GM18909 (cell line): ENCODE results near the gene ARRDC4.

ENCODE experiments used
- ATAC-seq: cut with Tn5 transposase; IDR thresholded peaks from one replicate; pipeline ENCODE4 v1.9.1; 2021; ENCODE audit warnings: mild to moderate bottlenecking; ENCODE audit not compliant: unreplicated experiment, poor library complexity

The ARRDC4 gene, protein sequence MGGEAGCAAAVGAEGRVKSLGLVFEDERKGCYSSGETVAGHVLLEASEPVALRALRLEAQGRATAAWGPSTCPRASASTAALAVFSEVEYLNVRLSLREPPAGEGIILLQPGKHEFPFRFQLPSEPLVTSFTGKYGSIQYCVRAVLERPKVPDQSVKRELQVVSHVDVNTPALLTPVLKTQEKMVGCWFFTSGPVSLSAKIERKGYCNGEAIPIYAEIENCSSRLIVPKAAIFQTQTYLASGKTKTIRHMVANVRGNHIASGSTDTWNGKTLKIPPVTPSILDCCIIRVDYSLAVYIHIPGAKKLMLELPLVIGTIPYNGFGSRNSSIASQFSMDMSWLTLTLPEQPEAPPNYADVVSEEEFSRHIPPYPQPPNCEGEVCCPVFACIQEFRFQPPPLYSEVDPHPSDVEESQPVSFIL

DNA sequence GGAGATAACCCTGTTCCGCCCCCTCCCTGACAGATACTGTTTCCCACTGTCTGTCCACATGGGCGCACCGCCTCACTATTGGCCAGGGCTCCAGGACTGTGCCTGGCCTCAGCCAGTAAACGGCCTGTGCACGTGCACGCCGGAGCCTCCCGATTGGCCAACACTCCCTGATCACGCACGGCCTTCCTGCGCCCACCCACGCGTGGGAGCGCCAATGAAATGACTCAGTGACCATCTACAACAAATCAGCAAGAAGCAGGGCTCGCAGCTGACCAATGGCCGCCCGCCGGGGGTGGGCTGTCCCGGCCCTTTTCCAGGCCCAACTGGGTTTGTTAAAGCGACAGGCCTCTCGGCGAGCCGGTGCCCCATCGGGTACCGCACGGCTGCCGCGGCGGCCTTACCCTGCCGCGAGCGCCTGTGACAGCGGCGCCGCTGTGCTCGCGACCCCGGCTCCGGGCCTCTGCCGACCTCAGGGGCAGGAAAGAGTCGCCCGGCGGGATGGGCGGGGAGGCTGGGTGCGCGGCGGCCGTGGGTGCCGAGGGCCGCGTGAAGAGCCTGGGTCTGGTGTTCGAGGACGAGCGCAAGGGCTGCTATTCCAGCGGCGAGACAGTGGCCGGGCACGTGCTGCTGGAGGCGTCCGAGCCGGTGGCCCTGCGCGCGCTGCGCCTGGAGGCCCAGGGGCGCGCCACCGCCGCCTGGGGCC lies at the start of gene ARRDC4:
TSS of gene ARRDC4 (plus strand) at position 340 of the 703 bp plus-strand sequence. CDS start at position 499, 159 bp downstream.
- ATAC-seq, result peak; percentile 87

DNA sequence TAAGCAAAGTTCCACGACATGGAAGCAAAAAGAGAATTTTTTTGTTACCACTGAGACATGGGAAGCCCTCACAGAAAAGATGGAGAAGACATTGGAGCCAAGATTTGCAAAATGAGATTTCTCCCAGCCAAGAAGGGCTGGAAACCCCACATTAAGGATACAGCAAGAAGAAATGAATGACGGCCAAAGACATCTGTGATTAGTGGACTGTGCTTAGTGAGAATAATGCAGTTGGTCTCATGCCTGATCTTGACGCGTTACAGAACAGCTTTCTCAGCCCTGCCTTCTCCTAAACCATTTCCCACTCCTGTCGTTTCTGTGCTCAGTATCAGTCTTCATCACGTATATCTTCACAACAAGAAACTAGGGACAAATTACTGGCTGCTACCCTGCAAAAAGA lies 45.8 kb upstream of the ARRDC4 start:
- no peak for ATAC-seq

GRCh38 chr15:97915261-97915660 lies 45.2 kb upstream of the ARRDC4 start:
- ATAC-seq, result no peak

- no peak for ATAC-seq
Measured at GRCh38 chr15:97921296-97921865, 39.1 kb upstream of the ARRDC4 start.

- no peak for ATAC-seq
Measured at GRCh38 chr15:97929456-97930229, 30.9 kb upstream of the ARRDC4 start.

DNA sequence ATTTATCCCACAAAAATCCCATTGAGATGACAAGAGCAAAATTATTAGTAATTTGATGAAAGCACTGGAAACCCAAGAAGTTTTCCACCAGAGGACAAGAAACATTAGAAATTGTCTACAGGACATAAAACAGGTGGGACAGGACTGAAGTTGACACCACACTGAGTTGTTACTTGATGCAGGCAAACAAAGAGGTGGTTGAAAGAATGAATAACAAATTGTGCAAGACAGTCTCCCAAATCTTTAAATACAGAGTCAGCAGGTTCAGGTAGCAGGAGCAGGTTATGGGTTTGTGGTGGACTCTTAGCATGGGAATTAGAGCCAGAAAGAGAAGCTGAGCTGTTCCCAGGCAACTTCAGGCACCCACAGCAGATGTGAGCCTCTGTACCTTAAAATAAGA lies 30.3 kb upstream of the ARRDC4 start:
- no peak for ATAC-seq

- ATAC-seq, result no peak
Measured at GRCh38 chr15:97931314-97931713, 29.2 kb upstream of the ARRDC4 start.

GRCh38 chr15:97933589-97933988 lies 26.9 kb upstream of the ARRDC4 start:
- no peak for ATAC-seq

- ATAC-seq, result no peak
Measured at GRCh38 chr15:97940993-97941392, 19.5 kb upstream of the ARRDC4 start.

GRCh38 chr15:97941572-97941971 lies 18.9 kb upstream of the ARRDC4 start:
- ATAC-seq, result no peak

DNA sequence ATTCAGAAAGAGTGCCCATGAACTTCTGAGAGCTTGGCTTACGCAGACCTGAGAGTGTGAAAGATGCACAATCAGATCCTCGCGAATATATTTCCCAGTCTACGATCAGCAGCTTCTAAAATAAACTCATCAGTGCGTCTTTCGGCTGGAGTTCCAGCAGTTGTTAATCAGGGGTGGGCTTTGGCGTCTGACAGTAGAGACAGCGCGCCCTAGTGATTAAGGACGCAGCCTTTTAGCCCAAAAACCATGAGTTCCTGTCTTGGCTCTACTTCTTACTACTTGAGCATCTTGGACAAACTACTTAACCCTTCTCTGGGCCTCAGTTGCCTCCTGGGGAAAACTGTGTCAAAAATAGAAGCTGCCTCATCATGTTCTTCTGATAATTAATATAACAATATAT lies 15.8 kb upstream of the ARRDC4 start:
- no peak for ATAC-seq

GRCh38 chr15:97947465-97948260 lies 12.8 kb upstream of the ARRDC4 start:
- ATAC-seq, result no peak

DNA sequence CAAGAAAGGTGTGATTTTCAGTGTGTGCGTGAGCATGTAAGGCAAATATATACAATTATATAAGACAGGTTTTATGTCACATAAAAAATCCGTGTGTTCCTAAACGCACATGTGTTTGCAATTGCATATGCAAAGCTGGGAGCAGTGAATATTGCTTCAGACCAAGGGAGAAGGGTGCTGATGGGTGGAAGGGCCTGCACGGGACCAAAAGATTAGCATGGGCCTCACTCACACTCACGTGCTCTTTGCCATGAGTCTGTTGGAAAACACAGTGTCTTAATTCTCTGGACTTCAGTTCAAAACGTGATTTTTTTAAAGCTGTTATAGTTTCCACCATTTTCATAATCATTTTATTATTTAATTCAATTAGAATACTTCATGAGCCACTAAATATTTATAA lies 7.2 kb upstream of the ARRDC4 start:
- ATAC-seq, result no peak

- no peak for ATAC-seq
Measured at GRCh38 chr15:97953748-97954147, 6.8 kb upstream of the ARRDC4 start.

DNA sequence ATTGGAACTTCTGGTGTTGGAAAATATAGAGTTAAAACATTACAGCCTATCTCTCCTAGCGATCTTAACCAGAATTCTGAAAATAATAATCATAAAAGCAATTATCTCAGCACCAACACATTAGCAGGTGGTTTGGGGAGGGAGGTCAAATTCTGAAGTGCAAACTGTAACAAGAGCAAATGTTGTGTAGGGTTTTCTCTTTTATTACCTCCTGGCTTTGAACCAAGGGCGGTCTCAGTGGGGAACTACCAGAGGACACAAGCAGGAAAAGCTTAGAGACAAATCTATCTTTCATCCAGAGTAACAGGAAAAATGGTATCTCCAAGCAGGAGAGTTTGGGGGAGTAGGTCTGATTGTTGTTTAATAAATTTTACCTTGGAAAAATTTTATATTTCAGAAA lies 5.5 kb upstream of the ARRDC4 start:
- ATAC-seq, result no peak

DNA sequence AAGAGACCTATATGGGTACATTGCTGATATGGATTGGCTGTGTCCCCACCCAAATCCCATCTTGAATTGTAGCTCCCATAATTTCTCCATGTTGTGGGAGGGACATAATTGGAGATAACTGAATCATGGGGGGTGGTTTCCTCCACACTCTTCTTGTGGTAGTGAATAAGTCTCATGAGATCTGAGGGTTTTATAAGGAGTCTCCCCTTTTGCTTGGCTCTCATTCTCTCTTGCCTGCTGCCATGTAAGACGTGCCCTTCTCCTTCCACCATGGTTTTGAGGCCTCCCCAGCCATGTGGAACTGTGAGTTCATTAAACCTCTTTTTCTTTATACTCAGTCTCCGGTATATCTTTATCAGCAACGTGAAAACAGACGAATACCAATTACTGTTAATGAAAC lies 5.0 kb upstream of the ARRDC4 start:
- no peak for ATAC-seq

DNA sequence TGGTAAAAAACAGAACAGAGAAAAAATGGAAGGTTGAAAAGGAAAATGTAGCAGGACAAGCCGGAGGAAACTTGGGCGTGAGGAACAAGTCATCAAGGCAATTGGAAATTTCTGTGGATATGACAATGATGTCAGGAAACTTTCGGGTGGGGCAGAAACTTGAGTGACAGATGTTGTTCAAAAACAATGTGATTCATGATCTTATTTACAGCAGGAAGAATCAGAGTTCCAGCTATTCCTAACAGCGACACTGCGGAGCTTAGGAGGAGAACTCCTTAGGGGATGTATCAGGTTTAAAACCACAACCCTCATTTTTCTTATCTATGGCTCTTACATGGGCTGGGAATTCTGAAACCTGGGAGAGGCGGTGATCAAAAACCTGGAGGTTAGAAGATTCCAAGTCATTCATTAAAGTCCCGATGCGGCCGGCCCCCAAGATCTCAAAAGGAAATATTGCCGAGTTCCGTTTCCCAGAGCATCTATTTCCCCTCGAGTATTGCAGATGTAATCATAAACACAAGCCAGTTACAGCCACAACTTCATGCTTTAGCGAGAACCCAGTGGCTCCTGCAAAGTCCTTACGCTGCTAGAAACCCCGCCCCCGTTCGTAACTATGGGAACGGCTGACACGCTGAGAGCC lies 659 bp upstream of the ARRDC4 start:
- no peak for ATAC-seq

- ATAC-seq, result no peak
Measured at GRCh38 chr15:97961067-97961954, 808 bp downstream of the ARRDC4 start.
